GM19452 (cell line): ENCODE measurements around the gene FIGN.

Experiments
- ATAC-seq: cut with Tn5 transposase; IDR thresholded peaks from one replicate; pipeline ENCODE4 v1.9.1; 2021; ENCODE audit not compliant: unreplicated experiment

Gene FIGN

DNA sequence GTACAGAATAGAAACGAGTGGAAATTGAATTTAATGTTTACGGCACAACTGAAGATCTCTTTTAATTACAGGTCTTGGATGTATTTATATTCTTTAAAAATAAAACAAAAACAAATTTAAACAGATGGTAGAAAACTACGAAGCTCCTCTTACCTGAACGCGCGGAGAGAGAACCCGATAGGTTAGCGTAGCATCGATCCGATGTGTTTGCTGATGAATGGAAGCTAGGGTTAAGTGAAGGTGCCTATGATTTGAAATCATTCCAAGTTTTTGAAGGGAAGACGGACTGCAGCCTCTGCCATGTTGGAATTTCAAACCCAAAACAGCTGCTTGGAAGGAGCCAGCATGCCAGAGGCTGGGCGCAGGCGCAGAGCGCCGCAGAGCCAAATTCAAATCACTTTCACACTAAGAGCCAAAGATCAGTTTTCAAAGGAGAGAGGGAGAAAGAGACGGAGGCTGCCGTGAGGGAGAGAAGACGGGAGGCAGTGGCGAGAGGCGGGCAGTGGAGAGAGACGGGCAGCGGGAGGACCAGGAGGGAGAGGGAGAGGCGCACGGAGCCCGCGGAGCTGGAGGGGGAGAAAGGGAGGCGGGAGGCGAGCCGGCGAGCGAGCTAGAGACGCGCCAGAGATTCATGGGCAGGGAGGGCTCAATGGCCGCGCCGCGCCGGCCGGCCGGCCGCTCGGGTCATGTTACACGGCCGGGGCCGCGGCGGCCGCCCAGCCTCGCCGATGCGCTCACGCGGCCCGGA lies at the start of gene FIGN:
FIGN (minus strand) TSS at position 324 of the 748 bp plus-strand sequence. CDS start 1,081 bp downstream, outside the sequence.
- no peak for ATAC-seq

GRCh38 chr2:163785162-163785561 lies 49.4 kb upstream of the FIGN start:
- no peak for ATAC-seq

DNA sequence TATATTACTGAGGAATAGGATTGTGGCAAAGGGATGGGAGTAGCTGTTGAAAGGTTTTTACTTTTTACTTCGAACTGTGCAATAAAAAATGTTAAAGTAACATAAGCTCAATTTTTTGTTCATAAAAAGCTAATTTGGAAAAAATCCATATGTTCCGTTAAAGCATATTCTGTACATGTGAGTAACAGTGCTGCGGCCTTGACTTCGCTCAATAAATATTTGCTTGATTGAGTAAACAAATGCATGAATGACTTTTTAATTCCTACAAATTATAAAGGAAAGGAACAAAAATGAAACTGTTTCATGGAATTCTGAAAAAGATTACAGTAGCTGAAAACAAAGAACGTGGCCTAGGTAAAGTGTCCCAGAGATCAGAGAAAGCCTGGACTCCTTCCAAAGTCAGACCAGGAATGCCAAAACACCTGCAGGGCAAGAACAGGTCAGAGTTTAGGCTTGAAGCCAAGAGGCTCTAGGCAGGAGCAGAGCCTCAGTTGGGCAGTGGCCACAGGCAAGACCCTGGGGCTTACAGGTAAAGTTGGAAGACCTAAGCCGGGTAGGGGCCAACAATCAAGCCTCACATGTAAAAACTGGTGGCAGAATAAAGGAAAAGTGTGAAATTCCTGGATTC lies 44.3 kb upstream of the FIGN start:
- no peak for ATAC-seq

DNA sequence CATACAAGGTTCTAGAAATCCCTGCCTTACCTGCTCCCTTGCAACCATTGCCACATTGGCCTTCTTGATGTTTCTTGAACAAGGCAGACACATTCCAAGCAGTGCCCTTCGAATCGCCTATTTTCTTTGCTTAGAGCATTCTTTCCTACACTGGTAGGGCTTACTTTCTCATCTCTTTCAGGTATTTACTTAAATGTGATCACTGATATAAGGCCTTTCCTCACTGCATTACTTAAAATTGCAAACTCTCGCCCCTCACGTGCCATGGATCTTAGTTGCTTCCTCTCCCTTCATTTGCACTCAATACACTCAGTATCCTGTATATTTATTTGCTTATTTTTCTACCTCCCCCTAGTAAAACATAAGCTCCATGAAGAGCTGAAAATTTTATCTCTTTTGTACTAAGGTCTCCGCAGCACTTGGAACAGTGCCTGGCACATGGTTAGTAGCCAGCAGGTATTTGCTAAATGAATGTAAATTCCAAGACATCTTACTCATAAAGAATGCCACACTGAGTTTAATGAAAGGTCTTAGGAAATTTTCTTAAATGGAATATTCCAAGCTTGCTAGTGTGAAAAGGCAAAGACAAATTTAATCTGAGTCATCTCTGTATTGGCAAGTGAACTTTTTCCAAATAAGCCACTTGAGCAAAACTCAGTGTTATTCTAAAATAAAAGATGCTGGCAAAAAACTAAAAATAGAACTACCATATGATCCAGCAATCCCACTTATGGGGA lies 42.4 kb upstream of the FIGN start:
- ATAC-seq, result no peak

- no peak for ATAC-seq
Measured at GRCh38 chr2:163775304-163775703, 39.5 kb upstream of the FIGN start.

- ATAC-seq, result no peak
Measured at GRCh38 chr2:163774862-163775261, 39.1 kb upstream of the FIGN start.

DNA sequence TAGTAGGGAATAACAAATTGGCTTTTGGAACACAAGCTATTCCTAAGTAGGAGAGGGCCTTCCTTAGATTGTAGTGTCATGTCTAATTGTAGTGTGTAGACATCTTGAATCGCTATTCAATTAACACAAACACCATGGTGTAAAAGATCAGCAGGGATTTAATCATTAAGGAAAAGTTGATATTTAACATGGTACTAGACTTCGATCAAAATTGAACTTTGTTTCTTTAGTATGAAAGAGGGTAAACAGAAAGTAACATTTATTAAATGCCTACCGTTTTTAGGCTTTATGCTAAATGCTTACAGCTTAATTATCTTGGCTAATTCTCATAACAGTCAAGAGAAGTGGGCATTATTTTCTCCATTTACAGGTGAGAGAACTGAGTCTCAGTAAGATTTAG lies 37.5 kb upstream of the FIGN start:
- ATAC-seq, result no peak

DNA sequence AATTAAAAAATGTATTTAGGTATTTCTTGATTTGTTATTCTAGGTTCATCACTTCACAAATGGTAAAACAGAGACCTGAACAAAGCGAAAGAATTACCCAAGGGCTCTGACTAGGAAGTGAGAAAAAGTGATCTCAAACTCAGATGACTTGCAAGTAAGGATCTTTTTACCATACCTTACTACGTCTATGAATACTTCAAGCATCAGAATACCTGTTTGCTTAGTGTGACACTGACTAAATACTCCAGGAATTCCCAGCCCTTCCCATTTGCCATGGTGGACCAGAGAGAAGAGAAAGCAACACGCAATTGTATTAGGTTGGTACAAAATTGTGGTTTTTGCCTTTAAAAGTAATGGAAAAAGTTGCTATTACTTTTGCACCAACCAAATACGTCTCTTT lies 35.8 kb upstream of the FIGN start:
- ATAC-seq, result no peak

- ATAC-seq, result no peak
Measured at GRCh38 chr2:163768881-163769695, 33.3 kb upstream of the FIGN start.

DNA sequence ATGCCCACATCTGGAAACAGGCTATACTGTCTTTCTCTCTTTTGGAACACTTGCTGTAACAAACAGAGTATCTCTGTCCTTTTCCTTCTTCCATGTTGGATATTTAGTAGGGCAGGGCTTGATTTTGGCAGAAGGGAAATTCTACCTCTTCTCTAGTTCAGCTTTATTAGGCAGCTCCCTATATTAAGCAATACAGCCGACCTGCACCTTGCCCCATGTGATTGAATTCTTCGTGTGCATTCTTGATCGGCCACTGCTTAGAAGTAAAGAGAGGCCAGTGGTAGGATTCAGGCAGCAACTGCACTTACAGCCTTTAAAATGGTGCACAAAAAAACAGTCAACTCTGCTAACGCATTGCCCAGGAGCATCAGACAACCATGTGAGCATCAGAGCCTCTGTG lies 31.3 kb upstream of the FIGN start:
- ATAC-seq, result no peak

DNA sequence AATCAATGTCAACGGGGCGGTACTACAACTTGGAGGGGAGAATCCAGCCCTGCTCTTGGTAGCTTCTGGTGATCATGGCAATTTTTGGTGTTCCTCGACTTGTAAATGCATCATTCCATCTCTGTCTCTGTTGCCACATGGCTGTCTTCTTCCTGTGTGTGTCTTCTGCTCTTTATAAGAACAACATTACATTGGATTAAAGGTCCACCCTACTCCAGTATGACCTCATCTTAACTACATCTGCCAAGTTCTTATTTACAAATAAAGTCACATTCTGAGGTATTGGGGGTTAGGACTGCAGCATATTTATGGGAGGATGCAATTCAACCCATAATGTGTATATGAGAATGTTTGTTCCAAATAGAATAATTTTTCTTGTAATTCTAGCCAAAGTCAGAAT lies 28.8 kb upstream of the FIGN start:
- ATAC-seq, result no peak

DNA sequence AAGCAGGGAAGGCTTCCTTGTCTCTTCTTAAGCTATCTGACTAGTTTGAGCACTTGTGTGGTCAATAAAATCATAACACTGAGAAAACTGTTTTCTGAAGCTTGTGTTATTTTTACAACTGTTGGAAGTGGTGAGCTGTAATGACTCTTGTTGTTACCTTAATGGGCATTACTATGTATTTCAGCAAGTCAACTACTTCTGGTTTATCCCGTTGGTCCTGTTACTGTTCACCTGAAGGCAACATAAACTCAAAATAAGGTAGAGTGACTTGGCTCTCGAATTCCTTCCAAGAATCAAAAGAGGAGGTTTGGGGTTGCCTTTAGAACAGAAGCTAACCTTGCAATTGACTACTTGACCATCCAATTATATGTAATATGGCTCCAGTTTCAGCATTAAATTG lies 23.2 kb upstream of the FIGN start:
- ATAC-seq, result no peak

- no peak for ATAC-seq
Measured at GRCh38 chr2:163757814-163758213, 22.0 kb upstream of the FIGN start.

GRCh38 chr2:163756588-163756987 lies 20.8 kb upstream of the FIGN start:
- ATAC-seq, result no peak

DNA sequence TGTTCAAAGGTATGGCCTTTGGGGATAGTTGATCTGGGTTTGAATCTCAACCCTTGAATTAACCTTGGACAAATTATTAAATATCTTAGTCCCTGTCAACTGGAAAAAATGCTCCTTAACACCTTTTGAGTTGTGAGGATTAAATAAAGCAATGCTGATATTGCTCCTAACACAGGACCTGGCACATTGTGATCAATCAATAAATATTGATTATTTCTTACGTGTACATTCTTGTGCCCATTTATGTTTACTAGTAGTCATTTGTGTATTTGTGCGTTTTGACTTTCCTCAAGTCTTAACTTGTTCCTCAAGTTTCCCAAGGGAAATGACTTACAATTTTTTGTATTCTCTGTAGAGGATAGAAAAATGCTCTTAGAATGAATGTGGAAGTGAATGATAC lies 19.6 kb upstream of the FIGN start:
- ATAC-seq, result no peak

DNA sequence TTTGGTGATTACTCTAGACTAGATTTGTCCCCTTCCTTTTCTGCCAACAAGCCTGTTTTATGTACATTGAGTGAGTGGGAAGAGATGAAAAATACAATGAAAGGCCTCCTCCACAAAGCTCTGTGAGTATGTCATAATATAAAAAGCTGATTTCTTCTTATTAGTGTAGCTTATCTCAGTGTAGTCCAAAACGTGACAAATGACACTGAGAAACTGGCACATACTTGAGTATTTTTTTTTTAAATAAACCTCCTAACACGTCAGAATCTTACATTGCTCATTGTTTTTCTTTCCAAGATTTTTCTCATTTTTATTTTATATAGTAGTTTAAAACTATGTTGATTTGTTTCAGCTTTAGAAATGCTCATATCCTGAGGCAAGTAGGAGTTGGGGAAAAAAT lies 17.9 kb upstream of the FIGN start:
- no peak for ATAC-seq

GRCh38 chr2:163752267-163752666 lies 16.5 kb upstream of the FIGN start:
- ATAC-seq, result no peak

DNA sequence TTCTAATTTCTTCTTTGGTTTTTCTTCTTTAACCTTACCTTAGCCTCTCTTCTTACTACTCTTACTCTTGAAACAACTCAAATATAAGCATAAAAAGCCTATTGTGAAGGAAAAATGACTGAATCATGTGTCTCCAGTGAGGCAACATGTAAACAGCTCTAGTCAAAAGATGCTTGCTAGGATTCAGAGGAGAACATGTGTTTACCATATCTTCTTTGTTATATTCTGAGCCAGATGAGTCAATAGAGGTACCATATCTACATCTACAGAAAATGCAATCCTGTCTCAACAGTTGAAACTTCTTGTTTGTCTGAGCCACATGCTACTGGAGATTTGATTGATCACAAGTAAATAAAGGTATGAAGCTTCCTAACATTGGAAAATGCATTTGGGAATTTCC lies 15.9 kb upstream of the FIGN start:
- no peak for ATAC-seq

GRCh38 chr2:163748420-163748819 lies 12.6 kb upstream of the FIGN start:
- no peak for ATAC-seq

DNA sequence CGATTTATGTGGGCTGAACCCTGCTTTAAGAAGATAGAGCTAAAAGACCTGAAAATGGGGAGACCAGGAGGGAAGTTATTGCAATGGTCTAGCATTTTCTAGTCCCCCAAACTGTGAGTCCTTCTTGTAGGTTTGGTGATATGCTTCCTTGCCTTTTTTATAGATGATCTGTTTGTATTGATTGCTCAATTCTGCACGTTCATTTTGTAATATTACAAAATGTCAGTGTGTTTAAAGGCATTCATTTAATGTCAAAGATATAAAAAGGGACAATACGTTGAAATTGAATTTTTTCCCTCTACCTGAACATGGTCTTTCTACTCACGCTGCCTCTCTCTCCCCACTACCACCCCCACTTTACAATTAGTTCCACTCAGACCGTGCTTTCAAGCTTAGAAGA lies 5.6 kb upstream of the FIGN start:
- ATAC-seq, result no peak

GRCh38 chr2:163737563-163737962 lies 1.8 kb upstream of the FIGN start:
- ATAC-seq, result no peak

GRCh38 chr2:163737190-163737439 lies 1.3 kb upstream of the FIGN start:
- ATAC-seq, result no peak
